GM12801 (cell line): Measurements from ENCODE around the gene TPK1.

Source experiments
- TF ChIP-seq, protein P1 (sequence below): IDR thresholded peaks from one replicate; pipeline ENCODE4 v1.5.1; 2011; ENCODE audit warnings: control low read depth; ENCODE audit not compliant: insufficient read length; ENCODE audit errors: extremely low read depth

TPK1 gene

DNA sequence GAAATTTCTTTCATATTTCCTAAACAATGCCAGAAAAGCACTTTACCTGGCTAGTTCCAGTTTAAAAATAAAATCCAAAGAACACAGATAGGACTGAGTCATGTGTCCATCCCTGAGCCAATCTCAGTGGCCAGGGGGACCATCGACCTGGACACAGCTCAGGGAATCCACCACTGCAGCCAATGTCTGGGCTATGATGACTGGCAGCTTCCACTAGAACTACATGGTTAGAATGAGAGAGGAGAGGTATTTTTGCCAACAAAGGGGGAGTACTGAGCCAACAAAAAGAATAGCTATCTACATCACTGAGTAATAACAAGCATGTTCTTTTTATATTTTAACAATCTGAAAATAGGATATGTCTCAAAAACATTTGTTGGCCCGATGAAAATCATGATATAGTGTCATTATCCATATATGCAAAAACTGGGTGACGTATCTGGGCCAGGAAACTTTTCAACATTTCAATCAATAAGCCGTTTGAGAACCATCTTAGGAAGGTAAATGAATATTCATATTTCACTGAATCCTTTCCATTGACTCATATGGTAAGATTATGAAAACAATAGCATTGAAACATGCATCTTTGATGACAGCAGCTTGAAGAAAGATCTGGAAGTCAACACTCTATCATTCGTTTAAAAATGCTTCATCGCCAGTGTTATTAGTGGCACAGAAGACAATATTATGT is 104.0 kb downstream of the TPK1 start:
- TF ChIP-seq, protein P1, sequence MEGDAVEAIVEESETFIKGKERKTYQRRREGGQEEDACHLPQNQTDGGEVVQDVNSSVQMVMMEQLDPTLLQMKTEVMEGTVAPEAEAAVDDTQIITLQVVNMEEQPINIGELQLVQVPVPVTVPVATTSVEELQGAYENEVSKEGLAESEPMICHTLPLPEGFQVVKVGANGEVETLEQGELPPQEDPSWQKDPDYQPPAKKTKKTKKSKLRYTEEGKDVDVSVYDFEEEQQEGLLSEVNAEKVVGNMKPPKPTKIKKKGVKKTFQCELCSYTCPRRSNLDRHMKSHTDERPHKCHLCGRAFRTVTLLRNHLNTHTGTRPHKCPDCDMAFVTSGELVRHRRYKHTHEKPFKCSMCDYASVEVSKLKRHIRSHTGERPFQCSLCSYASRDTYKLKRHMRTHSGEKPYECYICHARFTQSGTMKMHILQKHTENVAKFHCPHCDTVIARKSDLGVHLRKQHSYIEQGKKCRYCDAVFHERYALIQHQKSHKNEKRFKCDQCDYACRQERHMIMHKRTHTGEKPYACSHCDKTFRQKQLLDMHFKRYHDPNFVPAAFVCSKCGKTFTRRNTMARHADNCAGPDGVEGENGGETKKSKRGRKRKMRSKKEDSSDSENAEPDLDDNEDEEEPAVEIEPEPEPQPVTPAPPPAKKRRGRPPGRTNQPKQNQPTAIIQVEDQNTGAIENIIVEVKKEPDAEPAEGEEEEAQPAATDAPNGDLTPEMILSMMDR: no peak

DNA sequence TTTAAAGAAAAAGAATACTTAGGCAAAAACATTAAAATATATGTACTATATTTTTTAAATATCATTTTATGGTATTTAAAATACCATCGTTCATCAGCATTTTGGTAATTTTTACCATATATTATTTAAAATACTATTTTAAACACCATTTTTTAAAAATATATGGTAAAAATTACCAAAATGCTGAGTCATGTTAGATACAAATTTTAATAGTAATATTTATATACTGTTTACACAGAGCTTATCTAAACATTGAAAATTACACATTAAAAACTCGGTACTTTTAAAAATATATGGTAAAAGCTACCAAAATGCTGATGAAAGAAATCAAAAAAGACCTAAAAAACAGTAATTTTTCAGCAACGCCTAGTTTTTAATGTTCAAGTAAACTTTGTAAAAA is 105.6 kb downstream of the TPK1 start:
- TF ChIP-seq, protein P1: no peak

DNA sequence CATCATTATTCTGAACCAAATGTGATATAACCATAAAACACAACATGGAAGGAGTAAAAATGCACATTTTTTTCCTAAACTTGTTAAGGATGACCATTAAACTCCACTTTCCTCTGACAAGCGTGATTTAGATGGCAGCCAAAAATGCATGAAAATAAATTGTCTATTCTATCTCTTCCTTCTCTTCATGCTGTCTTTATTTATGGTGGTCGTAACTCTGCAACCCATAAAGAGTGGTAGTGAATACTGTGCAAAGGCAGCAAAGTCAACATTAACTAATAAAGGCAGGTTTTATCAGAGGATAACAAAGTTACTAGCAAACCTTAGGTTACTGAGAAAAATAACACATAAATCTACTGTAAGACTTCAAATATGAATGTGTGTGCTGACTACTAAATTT is 106.6 kb downstream of the TPK1 start:
- TF ChIP-seq, protein P1: no peak

- TF ChIP-seq, protein P1: no peak
Measured at GRCh38 chr7:144728551-144728950, 107.3 kb downstream of the TPK1 start.

DNA sequence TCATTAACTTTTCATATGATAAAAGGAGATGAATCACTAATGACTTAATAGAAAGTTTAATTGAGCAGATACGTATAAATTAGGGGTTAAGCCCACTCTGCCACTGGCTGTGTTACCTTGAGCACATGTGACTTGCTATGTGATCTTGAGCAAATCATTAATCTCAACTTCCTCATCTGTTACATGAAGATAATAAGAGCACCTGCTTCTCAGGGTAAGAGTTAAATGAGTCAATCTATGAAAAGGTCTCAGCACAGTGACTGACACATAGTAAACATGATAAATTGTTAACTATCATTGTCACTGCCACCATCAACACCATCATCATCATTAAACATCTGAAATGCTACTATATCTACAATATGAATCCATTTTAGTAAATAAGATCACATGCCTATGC is 110.8 kb downstream of the TPK1 start:
- TF ChIP-seq, protein P1: no peak

DNA sequence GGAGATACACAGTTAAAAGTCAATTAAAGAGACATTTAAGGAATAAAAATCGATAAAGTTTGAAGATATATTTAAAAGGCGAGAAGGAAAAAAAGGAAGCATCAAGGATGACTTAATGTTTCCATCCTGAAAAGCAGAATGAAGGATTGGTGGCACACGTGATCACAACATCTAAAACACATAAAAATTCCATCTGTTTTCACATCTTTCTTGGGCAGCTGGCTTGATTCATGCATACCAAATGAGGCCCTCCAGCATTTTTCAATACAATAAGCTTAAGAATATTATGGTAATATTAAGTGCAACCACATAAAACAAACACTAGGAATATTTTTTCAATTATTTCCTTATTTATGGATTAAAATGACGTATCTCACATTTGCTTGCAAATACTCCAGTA is 112.6 kb downstream of the TPK1 start:
- TF ChIP-seq, protein P1: no peak

DNA sequence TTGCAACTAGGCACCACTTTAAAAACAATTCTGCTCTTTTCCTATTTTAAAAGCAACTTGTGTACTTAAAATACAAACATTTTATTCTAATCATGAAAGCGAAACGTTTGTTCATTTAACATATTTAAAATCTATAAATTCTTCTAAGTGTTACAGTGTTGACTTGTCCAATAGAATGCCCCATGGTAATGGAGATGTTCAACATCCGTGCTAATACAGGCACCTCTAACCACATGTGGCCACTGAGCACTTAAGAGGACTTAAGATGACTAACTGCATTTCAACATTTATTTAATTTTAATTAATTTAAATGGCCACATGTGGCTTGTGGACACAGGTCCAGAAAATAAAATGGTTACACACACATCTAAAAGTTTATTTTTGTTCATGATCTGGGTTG is 115.1 kb downstream of the TPK1 start:
- TF ChIP-seq, protein P1: no peak
